HG03439 (cell line): Measurements from ENCODE around the gene TBC1D22B.

Experiments
- ATAC-seq: cut with Tn5 transposase; IDR thresholded peaks from one replicate; pipeline ENCODE4 v1.9.1; 2021; ENCODE audit warnings: mild to moderate bottlenecking, moderate library complexity; ENCODE audit not compliant: unreplicated experiment

TBC1D22B gene

DNA sequence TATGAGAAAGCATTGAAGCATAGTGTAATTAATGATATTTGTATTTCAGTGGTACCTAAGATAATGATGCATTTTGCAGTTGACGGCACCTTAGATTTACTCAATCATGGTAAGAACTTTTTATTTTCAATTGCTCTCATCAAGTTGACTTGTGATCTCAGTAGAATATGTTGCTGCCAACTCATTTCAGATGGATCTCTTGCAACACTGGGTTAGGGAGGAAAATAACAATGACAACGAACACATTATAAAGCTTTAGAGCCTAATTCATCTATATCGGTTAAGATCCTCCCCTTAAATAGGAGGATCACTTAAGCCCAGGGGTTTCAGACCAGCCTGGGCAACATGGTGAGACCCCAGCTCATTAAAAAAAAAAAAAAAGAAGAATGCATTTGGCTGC lies 18.0 kb upstream of the TBC1D22B start:
- no peak for ATAC-seq

DNA sequence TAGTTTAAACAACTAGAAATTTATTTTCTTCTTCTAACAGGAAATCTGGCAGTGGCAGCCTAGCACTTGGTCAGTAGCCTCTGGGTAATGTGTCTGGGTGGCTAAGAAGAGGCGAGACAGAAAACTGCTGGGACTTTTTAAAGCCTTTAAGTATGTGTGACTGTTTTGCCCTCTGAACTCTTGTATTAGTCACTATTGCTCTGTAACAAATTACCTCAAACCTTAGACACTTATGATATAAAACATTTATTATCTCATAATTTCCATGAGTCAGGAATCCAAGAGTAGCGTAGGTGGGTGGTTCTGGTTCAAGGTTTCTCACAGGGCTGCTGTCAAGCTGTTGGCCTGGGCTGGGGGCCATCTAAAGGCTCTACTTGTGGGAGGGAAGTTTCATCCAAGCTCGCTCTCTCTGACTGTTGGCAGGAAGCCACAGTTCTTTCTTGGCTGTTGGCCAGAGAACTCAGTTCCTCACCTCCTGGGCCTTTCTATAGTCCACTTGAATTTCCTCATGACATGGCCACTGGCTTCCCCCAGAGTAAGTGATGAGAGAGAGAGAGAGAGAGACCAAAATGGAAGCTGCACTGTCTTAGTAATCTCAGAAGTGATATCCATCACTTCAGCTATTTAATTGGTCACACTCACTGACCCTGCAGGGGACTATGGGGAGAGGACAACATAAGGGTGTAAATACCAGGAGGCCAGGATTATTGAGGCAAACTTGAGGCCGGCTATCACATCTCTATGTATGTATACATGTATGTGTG lies 17.4 kb upstream of the TBC1D22B start:
- peak; percentile 65 for ATAC-seq

DNA sequence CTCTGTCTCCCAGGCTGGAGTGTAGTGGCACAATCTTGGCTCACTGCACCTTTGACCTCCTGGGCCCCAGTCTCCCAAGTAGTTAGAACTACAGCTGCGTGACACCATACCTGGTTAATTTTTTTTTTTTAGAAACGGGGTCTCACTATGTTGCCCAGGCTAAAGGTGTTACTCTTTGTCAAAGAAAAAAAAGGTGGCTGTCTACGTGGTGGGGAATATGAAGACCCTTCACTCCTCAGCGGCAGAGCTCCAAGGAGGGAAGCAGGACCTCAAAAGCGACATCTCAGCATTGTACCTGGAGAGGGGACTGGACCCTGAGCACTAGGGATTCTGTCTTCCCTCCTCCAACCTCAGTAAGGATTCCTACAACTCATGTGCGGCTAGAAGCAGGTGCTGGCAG lies 16.4 kb upstream of the TBC1D22B start:
- ATAC-seq: no peak

DNA sequence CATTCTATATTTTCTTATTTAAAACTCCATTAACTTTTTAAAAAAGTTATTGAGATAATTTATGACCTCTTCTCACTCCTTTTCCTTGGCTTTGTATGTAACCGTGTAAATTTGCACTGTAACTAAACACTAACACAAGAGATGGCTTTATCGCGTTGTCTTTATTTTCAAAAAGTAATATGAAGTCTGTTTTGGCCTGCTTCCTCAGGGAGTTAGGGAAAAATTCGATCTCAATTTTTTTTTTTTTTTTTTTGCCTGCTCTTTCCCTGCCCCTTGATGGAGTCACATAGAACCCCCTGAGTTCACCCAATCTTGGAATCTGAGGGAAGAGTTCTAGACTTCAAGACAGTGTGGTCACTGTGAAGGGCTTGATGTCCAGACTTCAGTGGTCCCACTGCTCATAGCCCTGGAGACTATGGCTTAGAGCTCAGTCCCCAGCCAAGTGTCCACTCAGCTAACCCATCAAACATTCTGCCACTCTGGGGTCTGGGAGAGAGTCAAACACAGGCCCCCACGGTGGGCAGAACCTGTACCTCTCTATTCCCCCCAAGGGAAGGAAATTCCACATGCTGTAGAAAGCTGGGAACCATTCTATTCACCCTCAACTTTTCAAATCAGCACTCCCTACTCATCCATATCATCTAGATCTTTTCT lies 15.7 kb upstream of the TBC1D22B start:
- ATAC-seq: no peak

DNA sequence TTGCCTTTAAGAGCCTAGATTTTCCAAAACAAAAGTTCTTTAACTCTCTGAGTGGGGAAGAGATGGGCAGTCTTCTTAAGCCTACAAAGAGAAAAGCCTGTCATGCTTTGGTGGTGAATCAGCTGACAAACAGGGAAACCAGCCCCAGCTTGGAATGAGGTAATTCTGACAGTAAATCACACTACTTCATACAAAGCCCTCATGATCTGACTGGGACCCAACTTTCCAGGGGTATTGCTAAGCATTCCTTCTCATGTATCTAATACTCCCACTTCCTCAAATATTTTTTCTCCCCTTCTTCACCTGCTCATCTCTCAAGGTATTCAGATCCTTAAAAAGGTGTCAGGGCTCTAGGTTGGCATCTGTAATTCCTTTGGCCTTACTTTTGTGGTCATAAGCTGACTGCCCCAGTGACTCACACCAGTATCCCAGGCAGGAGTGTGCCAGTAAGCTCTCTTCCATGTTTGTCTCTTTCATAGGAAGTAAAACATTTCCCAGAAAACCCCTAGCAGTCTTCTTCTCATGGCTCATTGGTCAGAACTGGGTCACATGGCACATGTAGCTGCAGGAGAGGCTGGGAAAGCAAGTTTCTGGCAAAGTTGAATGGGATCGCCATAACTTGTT lies 15.0 kb upstream of the TBC1D22B start:
- no peak for ATAC-seq

DNA sequence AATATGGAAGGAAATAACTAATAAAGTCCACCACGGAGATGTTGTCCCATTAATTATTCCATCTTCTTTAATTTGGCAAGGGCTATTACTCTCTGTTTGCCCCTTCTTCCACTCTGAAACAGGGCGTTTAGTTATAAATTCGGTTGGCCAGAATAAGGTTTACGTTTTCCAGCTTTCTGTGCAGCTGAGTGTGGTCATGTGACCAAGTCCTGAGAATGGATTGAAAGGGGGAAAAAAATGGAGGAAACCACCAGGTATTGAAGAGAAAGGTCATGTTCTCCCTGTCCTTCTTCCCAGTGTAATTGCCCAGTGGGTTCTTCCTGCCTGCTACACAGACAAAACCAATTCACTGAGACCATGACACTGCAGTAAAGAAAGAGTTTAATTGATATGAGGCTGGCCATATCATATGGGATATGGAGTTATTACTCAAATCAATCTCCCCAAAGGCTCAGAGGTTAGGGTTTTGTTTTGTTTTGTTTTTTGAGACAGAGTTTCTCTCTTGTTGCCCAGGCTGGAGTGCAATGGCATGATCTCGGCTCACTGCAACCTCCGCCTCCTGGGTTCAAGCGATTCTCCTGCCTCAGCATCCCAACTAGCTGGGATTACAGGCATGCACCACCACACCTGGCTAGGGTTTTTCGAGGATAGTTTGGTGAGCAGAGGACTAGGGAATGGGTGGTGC lies 14.3 kb upstream of the TBC1D22B start:
- ATAC-seq: no peak

DNA sequence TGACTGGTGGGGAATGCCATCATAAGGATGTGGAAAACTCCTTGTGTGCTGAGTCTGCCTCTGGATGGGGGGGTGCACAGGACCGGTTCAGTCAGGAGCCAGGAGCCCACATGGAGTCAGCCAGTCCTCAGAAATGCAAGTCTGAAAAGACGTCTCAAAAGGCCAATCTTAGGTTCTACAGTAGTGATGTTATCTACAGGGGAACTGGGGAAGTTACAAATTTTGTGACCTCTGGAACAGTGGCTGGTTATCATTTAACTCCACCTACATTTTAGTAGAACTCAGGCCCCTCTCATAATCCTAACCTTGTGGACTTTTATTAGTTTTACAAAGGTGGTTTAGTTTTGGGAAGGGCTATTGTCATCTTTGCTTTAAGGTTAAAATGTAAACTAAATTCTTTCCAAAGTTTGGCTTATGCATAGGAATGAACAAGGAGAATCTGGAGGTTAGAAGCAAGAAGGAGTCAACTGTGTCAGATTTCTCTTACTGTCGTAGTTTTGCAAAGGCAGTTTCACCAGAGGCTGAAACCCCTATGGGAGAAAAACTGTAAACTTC lies 13.7 kb upstream of the TBC1D22B start:
- no peak for ATAC-seq

DNA sequence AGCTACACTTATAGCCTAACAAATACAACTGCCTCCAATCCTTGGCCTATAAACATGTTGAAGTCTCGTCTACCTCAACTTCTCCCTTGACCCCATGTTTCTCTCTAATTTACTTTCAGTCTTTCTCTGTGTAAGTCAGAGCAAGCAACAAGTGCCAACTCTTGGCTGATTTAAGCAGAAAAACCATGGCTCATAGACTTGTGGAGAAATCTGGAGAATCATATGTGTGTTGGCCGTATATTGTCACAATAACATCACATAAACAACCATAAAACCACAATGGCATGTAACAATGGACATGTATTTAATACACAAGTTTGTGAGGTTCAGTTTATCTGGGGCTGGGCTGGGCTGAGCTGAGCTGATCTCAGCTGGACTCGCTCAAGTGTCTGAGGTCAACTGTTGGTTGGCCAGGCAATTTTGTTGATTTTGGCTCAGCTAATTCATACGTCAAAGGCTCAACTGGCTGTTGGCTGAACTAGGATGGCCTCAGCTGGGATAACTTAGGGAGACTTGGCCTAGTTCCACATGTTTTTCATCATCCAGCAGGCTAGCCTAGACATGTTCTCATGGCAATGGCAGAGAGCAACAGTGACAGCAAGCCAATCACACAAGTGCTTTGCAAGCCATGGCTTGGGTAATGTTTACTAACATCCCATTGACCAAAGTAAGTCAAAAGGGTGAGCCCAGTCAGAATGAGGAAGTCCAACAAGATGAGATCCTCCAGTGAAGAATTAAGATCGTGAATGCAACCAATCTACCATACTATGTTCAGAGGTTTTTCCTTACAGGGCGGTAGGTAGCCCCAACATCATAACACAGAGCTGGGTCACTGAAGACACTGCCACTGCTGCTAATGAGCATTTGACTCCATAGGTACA lies 12.9 kb upstream of the TBC1D22B start:
- ATAC-seq: no peak

DNA sequence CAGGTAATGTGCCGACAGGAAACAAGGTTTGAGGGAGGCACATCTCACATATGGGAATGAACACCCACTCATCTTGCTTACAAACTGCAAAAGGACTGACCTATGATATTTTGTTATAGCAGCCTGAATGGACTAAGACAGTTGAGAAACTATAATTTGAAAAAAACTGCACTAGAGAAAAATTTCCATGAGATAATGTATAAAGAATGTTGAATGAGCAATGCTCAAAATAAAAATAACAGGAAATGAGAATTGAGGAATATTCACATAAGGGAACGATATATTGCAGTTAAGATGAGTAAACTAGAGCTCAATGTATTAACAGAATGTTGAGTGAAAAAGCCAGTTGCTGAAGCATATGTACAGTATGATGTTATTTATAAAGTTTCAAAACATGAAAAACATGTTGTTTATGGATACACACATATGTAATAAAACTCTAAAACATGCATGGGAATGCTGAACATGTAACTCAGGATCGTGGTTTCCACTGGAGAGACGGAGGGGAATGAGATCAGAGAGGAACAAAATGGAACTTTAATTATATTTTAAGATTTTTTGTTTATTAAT lies 6.3 kb upstream of the TBC1D22B start:
- ATAC-seq: no peak

DNA sequence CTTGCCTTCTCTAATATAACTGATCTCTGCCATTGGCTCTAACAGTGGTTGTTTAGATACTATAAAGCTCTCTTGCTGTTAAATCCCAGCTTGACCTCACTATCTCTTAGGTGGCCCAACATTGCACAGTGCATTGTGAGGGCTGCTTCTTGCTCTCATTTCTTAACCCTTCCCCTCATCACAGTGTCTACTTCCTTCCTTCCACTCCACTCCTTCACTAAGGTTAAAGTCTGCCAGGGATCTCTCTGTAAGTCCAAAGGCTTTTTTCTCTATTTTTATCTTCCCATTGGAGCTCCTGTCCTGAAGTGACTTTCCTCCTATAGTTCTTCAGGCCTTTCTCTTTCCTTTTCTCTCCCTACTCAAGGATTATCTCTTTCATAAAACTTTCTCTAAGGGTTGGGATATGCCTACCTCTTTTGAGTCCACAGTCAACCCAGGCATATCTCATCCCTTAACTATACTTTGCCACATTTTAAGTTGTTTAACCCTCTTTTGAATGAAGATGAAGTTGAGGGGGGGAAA lies 4.0 kb upstream of the TBC1D22B start:
- no peak for ATAC-seq

DNA sequence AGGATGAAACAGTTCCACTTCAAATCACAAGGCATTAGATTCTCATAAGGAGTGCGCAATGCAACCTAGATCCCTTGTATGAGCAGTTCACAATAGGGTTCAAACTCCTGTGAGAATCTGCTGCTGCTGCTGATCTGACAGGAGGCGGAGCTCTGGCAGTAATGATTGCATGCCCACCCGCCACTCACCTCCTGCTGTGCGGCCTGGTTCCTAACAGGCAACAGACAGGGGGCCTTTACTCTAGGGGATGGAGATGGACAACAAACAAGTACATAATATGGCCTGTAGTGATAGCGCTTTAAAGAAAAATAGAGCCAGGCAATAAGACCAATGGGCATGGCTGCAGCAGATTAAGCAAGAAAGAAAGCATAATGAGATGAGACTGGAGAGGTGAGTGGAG lies 2.7 kb upstream of the TBC1D22B start:
- no peak for ATAC-seq

DNA sequence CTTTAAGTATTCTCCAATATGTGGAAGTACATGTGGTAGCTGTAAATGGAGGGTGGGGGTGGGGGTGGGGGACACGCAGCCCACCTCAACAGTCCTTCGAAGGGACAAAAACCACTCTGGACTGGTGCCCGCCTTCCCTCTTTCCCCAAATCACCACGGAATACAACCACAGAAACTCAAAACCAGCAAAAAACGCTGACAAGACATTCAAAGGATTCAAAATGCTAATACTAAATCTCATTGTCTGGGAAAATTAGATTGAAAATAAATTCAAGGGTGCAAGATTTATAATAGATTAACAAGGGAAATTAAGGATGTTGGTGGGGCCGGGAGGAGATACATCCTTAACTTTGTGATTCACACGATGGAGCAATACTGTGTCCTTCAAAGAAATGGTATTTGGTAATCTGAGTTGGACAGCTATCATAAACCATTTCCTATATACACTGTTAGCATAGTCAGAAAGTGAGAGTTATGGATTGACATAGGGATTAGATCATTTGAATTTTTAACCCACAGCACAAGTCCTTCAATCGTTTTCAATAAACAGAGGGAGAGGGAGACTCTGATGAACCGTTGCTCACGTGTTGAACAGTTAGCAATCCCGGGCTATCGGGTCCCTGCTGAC lies 766 bp upstream of the TBC1D22B start:
- no peak for ATAC-seq

DNA sequence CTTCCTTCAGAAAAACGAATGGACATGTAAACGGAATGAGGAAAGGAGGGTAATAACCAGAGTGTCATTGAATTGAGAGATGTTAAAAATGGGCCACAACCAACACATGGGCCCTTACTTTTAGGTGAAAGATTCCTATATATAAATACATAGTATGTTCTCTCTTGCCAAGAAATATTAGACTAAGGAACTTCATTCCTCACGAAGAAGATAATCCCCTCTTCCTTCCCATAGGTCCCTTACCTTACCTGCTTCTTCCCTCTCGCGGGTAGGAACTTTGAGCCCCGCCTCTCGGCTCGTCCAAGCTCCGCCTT lies 295 bp upstream of the TBC1D22B start:
- ATAC-seq: no peak

DNA sequence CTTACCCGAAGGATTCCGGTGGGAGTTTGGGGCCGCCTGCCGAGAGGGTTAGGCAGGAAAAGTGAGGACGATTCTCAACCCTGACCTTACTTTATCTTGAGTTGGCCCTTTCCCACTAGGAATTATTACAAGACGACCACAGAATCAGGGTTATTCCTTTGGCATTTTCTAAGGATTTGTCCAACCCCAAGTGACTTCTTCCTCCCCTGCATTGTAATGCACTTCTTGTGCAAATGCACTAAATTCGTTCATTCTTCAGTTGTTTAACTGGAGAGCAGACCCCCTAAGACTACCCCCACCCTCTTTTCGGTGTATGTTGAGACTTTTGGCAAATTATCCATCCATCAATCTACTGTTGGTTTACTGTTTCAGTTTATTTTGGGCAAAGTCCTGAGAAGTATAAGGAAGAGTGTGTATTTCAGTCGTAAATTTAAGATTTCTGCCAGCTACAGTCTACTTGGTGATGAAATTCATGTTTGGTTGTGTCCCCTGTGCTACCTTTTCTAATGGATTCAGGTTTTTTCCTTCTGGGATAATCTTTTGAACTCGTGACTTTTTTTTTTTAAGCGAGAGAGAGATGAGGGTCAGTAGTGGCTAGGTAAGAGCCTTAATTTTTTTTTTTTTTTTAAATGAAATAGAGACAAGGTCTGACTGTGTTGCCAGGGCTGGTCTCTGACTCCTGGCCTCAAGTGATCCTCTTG lies 983 bp downstream of the TBC1D22B start:
- ATAC-seq: no peak

DNA sequence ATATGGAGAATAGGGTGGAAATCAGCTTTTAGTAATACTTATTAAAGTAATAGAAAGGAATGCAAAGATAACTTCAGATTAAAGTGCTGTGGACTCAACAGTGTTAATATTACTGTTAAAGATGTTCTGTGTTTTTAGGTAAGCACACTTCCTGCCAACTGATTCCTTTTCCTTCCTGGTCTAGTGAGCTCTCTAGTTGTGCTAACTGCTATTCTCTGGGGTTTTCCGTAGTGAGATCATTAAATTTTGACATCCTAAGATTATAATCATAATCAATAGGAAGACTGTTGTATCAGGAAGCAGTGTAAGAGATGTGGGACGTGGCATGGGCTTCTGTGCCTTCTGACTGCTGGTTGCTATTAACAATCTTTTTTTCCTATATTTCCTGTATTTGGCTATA lies 1.6 kb downstream of the TBC1D22B start:
- ATAC-seq: no peak

DNA sequence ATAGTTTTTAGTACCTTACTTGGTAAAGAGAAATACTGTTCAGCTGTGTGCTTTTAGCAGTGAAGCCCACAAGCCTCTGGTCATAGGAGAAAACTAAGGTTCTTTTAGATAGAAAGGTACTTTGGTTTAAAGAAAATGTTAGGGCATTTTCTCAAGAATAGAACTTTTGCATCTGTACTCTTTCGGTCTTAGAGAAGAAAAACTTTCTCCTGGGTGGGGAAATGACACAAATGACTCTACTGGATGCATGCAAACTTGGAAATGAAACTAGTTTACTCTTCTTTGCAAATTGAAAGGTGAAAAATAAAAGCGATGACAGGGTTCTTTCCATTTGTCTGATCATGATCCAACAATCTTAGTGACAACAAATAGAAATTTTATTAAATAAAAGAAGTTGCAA lies 2.5 kb downstream of the TBC1D22B start:
- no peak for ATAC-seq

DNA sequence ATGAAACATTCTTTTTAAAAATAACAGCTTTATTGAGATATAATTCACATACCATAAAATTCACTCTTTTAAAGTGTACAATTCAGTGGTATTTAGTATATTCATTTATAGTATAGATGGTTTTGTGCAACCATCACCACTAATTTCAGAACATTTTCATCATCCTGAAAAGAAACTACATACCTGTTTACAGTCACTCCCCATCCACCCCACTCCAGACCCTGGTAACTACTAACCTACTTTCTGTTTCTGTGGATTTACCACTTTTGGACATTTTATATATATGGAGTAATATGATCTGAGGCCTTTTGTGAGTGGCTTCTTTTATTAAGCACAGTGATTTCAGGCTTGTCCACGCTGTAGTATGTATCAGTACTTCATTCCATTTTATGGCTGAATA lies 2.9 kb downstream of the TBC1D22B start:
- no peak for ATAC-seq

DNA sequence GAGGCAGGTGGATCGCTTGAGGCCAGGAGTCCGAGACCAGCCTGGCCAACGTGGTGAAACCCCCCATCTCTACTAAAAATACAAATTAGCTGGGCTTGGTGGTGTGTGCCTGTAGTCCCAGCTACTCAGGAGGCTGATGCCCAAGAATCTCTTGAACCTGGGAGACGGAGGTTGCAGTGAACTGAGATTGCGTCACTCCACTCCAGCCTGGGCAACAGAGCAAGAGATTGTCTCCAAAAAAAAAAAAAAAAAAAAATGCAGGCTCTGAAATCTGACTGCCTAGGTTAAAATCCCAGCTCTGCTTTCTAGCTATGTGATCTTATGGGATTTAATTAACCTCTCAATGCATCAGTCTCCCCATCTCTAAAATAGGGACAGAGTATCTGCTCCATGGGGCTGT lies 3.6 kb downstream of the TBC1D22B start:
- no peak for ATAC-seq

DNA sequence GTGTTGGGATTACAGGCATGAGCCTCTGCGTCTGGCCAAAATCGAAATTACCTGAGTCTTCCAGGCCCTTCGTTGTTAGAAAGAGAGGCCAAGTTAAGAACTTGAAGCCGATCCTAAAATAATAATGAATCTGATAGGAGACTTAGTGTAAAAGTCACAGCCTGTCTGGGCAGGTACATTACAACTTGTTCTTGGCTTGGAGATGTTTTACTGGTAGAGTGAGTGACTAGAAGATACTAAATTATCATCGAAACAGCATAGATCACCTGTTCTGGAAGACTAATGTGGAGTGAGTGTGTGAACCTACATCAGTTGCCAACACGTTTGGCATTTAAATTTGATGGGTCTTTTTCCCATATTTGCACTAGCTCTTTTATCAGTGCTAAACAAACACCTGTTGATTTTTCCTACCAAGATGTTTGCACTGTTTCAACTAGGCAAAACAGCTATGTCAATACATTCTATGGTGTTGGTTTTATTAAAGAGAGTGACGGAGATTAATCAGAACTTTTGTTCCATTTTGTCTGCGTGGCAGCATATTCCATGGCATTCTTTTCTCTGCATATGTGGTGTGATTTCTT lies 5.0 kb downstream of the TBC1D22B start:
- ATAC-seq: no peak
